Stimulated activated CD8-positive, alpha-beta memory T cell treated with anti-CD3 and anti-CD28 coated beads, Interleukin-4, amount 100 ng/mL, for 1 hour (primary cell): ENCODE data around the gene CELF3.
"Not testable (repeated sequence)": the region's sequence is repeated elsewhere in the genome, so short reads cannot be mapped to it uniquely, and the experiment has no call there.

Source experiments
- DNase-seq, 2 donors: peaks; one replicate each; pipeline ENCODE4 v3.0.0-alpha.2; 2020; ENCODE audit warnings: low read depth in 2 of 2, low spot score in 1 of 2

Gene CELF3

DNA sequence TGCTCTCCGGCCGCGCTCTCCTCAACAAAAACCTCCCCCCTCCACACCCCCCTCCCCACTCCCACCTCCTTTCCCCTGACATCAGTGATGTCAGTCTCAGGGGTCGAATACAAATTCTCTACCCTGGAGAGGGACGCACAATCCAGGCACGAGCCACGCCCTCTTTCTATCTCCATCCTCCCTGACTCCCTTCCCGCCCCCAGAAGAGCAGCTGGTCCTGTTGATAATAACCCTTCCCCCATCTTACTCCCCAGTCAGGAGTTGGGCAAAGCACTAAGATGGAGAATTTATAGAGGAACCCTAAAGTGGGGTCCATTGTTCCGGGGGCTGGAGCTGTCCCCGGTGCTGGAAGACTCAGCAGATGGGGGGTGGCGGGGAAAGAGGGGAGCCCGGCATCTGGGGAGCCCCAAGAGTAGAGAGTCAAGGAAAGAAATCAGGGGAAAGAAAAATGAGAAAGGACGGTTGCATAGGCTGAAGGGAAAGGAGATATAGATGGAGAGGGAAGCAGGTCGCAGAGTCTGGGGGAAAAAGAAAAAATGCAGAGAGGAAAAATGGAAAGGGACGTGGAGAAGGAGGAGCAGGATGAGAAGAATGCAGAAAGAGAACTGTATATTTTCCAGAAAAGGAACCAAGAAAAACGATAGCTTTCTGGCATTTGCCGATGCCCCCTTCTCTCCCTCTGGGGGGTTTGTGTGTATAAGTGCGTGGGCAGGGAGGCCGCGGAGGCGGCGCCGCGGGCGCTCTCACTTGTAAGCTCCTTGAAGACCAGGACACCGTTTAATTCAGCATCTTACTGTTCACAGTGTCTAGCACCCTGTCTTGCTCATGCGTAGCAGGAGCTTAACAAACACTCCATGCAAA, at the start of gene CELF3:
TSS of gene CELF3 (minus strand) at position 33 of the 861 bp plus-strand sequence. CDS start 783 bp downstream, outside the sequence.
- no peak for DNase-seq

- no peak for DNase-seq
Observed at GRCh38 chr1:151763990-151764389, 47.4 kb upstream of the CELF3 start.

GRCh38 chr1:151762941-151763921, 46.6 kb upstream of the CELF3 start, which contains the start of gene MRPL9:
Gene MRPL9, minus strand, starts transcription at chr1:151763496. Its CDS starts 17 bp downstream, at chr1:151763479.
- peak; percentile 54 to 70 for DNase-seq

DNA sequence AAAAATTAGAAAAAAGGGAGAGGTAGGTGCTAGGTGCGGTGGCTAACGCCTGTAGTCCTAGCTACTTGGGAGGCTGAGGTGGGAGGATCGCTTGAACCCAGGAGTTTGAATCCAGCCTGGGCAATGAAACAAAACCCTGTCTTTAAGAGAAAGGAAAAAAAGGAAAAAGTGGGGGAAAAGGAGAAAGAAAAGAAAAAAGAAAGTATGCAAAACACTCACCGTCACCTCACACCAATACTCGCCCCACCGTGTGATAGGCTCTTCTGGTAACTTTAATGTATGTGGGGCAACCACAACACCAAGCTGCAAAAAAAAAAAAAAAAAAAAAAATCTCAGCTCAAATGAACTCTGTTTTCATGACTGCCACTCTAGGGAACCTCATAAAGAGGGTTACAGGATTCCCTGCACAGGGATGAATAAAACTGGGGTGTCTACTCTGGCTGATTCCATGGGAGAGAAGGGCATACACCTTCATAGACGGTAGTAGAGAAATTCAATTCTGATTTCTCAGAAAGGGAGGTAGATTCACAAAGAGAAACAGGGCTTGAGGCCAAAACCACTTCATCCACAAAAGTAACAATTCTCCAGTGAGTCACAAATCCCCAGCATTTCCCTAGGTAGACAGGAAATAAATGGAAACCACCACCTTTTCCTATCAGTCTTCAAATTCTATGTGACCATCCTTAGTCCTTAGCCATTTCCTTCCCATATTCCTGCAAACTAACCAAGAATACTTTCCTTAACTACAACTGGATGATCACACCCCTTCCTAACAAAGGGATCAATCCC, 44.2 kb upstream of the CELF3 start:
- no peak for DNase-seq

GRCh38 chr1:151759241-151759640, 42.6 kb upstream of the CELF3 start:
- no peak for DNase-seq

DNA sequence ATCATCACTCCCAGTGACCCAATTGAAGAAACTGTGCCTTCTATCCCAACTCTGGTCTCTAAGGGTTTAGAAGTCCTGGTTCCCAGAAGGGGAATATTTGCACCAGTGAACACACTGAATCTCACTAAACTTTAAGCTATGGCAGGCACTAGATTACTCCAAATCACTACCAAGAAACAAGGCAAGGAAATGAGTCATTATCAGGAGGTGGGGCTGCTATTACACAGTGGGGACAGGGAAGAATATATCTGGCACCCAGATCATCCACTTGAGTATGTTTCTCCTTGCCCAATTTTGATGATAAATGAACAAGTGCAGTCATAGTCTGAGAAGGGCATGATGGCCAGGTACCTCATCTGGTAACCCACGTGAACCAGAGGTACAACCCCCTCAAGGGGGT, 39.7 kb upstream of the CELF3 start:
- DNase-seq: no peak

GRCh38 chr1:151741516-151741915, 24.9 kb upstream of the CELF3 start:
- DNase-seq: no peak

GRCh38 chr1:151739590-151740355, 23.2 kb upstream of the CELF3 start:
- no peak for DNase-seq

DNA sequence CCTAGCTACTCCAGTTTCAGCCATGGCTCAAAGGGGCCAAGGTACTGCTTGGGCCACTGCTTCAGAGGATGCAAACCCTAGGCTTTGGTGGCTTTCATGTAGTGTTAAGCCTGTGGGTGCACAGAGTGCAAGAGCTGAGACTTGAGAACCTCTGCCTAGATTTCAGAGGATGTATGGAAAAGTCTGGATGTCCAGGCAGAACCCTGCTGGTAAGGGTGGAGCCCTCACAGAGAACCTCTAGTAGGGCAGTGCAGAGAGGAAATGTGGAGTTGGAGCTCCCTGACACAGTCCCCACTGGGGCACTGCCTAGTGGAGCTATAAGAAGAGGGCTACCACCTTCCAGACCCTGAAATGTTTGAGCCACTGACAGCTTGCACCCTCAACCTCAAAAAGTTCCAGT, 20.9 kb upstream of the CELF3 start:
- no peak for DNase-seq

DNA sequence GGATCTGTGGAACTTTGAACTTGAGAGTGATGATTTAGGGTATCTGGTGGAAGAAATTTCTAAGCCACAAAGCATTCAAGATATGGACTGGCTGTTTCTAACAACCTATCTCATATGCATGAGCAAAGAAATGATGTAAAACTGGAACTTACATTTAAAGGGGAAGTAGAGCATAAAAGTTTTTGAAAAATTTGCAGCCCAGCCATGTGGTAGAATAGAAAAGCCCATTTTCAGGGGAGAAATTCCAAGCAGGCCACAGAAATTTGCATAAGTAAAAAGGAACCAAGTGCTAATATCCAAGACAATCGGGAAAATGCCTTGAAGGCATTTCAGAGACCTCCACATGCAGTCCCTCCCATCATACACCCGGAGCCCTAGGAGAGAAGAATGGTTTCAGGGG, 20.4 kb upstream of the CELF3 start:
- DNase-seq: no peak

DNA sequence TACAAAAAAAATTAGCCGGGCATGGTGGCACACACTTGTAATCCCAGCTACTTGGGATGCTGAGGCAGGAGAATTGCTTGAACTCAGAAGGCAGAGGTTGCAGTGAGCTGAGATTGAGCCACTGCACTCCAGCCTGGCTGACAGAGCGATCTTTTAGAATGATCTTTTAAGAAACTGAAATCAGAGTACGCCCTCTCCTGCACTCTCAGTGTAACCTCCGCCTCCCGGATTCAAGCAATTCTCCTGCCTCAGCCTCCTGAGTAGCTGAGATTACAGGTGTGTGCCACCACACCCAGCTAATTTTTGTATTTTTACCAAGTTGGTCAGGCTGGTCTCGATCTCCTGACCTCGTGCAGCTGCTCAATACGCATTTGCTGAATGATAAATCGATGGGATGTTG, 17.4 kb upstream of the CELF3 start:
- not testable (repeated sequence) for DNase-seq

DNA sequence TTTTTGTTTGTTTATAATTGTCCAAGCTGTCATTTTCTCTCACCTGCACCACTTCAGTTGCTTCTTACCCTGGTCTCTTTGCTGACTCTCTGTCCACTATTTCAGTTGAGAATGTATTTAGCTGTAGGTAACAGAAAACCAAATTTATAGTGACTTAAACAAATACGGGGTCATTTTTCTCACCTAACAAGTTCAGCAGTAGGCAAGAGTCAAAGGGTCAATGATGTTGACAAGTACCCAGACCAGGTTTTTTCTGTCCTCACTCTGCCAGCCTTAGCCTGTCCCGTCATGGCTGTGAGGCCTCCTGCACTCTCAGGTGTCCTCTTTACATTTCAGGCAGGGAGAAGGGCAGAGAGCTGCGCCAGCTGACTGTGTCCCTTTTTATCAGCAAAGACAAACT, 16.5 kb upstream of the CELF3 start:
- no peak for DNase-seq

- DNase-seq: no peak
Observed at GRCh38 chr1:151729966-151730291, 13.3 kb upstream of the CELF3 start.

GRCh38 chr1:151729157-151729965, 12.8 kb upstream of the CELF3 start:
- no peak for DNase-seq

DNA sequence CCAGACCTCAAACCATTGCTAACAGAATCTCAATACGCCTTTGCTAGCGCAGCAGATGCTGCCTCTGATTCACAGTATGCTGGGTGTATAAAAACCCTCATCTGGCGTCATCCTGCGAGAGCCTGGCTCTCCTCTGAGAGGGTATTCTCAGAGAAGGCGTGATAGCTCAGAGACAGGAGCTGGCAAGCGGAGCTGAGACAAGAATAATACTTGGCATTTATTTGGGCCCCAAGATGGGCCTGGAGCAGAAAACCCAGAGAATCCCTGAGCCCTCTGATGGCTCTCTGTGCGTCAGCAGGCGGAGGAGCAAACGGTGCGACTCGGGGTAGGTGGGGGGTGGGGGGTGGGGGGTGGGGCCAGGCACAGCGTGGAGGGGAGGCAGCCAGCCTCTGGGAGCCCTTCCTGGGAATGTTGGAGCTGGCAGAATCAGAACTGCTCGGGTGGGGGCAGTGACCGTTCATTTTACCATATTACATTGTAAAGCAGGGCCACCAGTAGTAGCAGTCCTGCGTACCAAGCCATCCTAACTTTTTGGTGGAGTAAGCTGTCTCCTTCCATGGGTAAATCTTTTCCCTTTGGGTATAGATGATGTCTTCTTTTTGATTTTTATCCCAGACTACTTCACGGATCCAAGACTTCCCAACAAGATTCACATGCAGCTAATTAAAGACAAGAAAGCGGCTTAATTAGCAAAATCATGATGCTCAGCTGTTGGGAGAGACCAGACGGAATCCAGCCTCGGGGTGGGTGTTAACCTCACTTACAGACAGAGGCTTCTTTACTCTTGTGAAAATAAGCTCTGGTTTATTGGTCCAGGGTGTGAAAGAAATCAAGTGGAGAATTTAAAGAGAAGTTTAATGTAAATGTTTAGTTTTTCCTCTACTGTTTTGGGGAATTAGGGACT, 11.8 kb upstream of the CELF3 start:
- DNase-seq: no peak

DNA sequence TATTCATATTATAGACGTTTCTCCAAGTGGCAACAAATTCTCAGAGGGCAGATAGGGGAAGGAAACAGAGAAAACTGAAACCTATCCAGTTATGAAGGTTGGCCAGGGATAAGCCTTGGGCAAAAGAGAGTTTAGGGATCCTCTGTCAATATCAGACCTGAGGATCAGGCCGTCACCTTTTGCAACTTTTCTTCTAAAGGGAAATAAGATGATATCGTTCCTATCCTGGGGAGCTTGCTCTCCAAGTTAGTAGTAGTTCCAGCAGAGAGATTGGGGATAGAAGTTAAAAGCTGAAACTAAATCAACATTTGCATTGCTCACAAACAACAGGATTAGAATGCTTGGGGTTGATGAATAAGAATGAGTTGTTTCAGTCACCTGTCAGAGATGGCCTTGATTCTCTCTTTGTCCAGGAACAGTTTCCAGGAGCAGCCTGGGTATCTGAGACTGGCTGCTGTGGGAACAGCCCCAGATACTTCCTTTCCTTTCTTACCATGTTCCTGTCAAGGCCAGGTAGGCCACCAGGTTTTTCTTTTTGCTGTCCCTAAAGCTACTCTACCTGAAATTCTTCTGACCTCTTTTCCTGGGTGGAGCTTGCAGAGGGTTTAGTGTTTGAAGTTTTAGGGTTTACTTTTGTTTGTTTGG, 7.2 kb upstream of the CELF3 start:
- no peak for DNase-seq

GRCh38 chr1:151721788-151722510, 5.3 kb upstream of the CELF3 start:
- DNase-seq: no peak
